OCI-LY1 (cell line): ENCODE data around the gene WFDC1.

Experiments
- CTCF ChIP-seq: fragments of 200-600 bp; sonication (generic), shearing (Covaris generic); IDR thresholded peaks from 2 replicates; pipeline ENCODE4 v1.5.1; 2017; ENCODE audit warnings: mild to moderate bottlenecking, antibody characterized with exemption, low read length, moderate library complexity, mixed read lengths
- EZH2 ChIP-seq: fragments of 200-600 bp; sonication (generic), shearing (Covaris generic); IDR thresholded peaks from 2 replicates; pipeline ENCODE4 v1.8.0; 2017; ENCODE audit warnings: borderline replicate concordance, mixed run types, mild to moderate bottlenecking, antibody characterized with exemption, low read length, moderate library complexity, mixed read lengths

DNA sequence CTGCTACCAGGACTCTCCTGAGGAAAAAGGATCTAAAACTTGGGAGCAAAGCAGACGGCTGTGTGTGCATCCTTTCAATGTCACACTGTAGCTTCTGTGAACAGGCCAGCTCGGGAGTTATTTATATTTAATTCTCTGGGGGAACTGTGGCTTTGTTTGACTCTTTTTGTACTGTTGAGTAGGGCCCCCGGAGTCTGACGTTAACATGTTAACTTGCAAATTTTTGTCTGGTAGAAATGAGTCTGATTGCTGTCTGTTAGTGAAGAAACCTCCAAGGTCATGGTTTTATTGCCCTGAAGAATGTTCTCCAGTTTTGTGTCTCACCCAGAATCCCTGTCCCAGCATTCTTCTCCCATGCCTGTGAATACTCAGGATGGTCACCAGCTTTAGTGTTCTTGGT lies 40.6 kb upstream of the WFDC1 start:
- no peak for TF ChIP-seq CTCF
- TF ChIP-seq EZH2, result no peak
